ENCODE measurements around the gene UROS. TPM values are rescaled to one million over a fixed set of nuclear protein-coding genes. Genes with fewer than 3 reads are reported as not detected.
A peak's percentile ranks its signal among the peaks of the same experiment; 100 is the strongest.

UROS gene
- total RNA-seq, 1 donor from 2014 or later = 48.3 TPM

GRCh38 chr10:125828311-125828710, 5.3 kb upstream of the UROS start:
- no peak for DNase-seq

GRCh38 chr10:125827133-125827532, 4.1 kb upstream of the UROS start:
- no peak for DNase-seq

GRCh38 chr10:125824736-125825135, 1.7 kb upstream of the UROS start:
- no peak for DNase-seq

GRCh38 chr10:125823663-125824251, 699 bp upstream of the UROS start:
- peak; percentile 19 for DNase-seq

GRCh38 chr10:125820701-125821100, 2.4 kb downstream of the UROS start:
- DNase-seq = no peak

GRCh38 chr10:125817337-125817946, 5.6 kb downstream of the UROS start:
- no peak for DNase-seq

- no peak for DNase-seq
Measured at GRCh38 chr10:125816548-125816947, 6.5 kb downstream of the UROS start.

GRCh38 chr10:125815764-125816163, 7.3 kb downstream of the UROS start:
- no peak for DNase-seq

GRCh38 chr10:125812128-125812750, 10.8 kb downstream of the UROS start:
- no peak for DNase-seq

- DNase-seq = no peak
Measured at GRCh38 chr10:125811251-125811650, 11.8 kb downstream of the UROS start.

GRCh38 chr10:125808047-125808446, 15.0 kb downstream of the UROS start:
- DNase-seq = peak; percentile 23

- DNase-seq = no peak
Measured at GRCh38 chr10:125802739-125803138, 20.3 kb downstream of the UROS start.

- DNase-seq = no peak
Measured at GRCh38 chr10:125802131-125802530, 20.9 kb downstream of the UROS start.

GRCh38 chr10:125801574-125801973, 21.5 kb downstream of the UROS start:
- DNase-seq = no peak

GRCh38 chr10:125799451-125800182, 23.4 kb downstream of the UROS start:
- no peak for DNase-seq

GRCh38 chr10:125797994-125798662, 24.9 kb downstream of the UROS start:
- DNase-seq = no peak

- no peak for DNase-seq
Measured at GRCh38 chr10:125797424-125797823, 25.6 kb downstream of the UROS start.

- DNase-seq = no peak
Measured at GRCh38 chr10:125795637-125796190, 27.3 kb downstream of the UROS start.

- no peak for DNase-seq
Measured at GRCh38 chr10:125795128-125795527, 27.9 kb downstream of the UROS start.

- no peak for DNase-seq
Measured at GRCh38 chr10:125792342-125793300, 30.4 kb downstream of the UROS start.
